HCT116 (cell line): ENCODE measurements around the gene ELP6.
"Not testable (repeated sequence)": the region's sequence is repeated elsewhere in the genome, so short reads cannot be mapped to it uniquely, and the experiment has no call there.

ENCODE experiments used
- CTCF ChIP-seq, 3 experiments: fragments of 200-600 bp in 1 of 3; sonication (generic) in 1 of 3; IDR thresholded peaks in 2 of 3; conservative IDR thresholded peaks in 1 of 3; 2 replicates each; pipeline ENCODE4 v1.5.1; 2012 to 2017; ENCODE audit warnings: low read depth in 2 of 3, low read length in 2 of 3, antibody characterized with exemption in 1 of 3, borderline replicate concordance in 1 of 3, control low read depth in 1 of 3, mild to moderate bottlenecking in 1 of 3, mixed read lengths in 1 of 3, mixed run types in 1 of 3, moderate library complexity in 1 of 3; ENCODE audit not compliant: insufficient read depth in 1 of 3
- EGR1 ChIP-seq: IDR thresholded peaks from 2 replicates; pipeline ENCODE4 v1.6.1; 2012; ENCODE audit warnings: low read depth
- EZH2 ChIP-seq: fragments of 200-600 bp; sonication (generic); IDR thresholded peaks from 2 replicates; pipeline ENCODE4 v1.6.1; 2017; ENCODE audit warnings: antibody characterized with exemption, mixed run types
- EZH2phosphoT487 ChIP-seq: fragments of 200-600 bp; IDR thresholded peaks from 2 replicates; pipeline ENCODE4 v1.6.1; 2018; ENCODE audit warnings: antibody characterized with exemption, borderline replicate concordance
- MAX ChIP-seq: IDR thresholded peaks from 2 replicates; pipeline ENCODE4 v1.6.1; 2012
- POLR2A ChIP-seq: IDR thresholded peaks from 2 replicates; pipeline ENCODE4 v1.7.0; 2011; ENCODE audit warnings: borderline replicate concordance; ENCODE audit not compliant: insufficient read depth, insufficient read length; ENCODE audit errors: extremely low read depth
- POLR2AphosphoS5 ChIP-seq: IDR thresholded peaks from 2 replicates; pipeline ENCODE4 v1.6.1; 2011; ENCODE audit warnings: mild to moderate bottlenecking, low read depth, low read length, moderate library complexity
- SRF ChIP-seq: IDR thresholded peaks from 2 replicates; pipeline ENCODE4 v1.6.1; 2012; ENCODE audit warnings: low read depth
- ZFX ChIP-seq: fragments of 450-650 bp; IDR thresholded peaks from 2 replicates; pipeline ENCODE4 v1.6.1; 2017

DNA sequence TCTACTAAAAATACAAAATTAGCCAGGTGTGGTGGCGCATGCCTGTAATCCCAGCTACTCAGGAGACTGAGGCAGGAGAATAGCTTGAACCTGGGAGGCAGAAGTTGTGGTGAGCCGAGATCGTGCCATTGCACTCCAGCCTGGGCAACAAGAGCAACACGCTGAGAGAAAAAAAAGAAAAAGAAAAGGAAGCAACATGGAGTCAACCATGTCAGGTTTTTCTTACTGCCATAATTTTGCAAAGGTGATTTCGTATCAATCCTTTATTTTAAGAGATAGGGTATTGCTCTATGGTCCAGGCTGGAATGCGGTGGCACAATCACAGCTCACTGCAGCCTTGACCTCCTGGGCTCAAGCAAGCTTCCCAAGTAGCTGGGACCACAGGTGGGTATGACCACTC, 33.2 kb downstream of the ELP6 start:
- TF ChIP-seq MAX; CTCF (IDR thresholded peaks at IDR 0.05 in 2 of 3, conservative IDR thresholded peaks at IDR 0.05 in 1 of 3; ENCODE audit: borderline replicate concordance in 1 of 3, insufficient read depth in 1 of 3, low read depth in 2 of 3, low read length in 2 of 3); EZH2; EGR1; POLR2AphosphoS5; EZH2phosphoT487; SRF; ZFX; POLR2A: not testable (repeated sequence)
